Measurements from ENCODE around the gene OR2V2. TPM values are rescaled to one million over a fixed set of nuclear protein-coding genes. Genes with fewer than 3 reads are reported as not detected.

Gene OR2V2
- total RNA-seq, 1 donor from 2014 or later: not detected

DNA sequence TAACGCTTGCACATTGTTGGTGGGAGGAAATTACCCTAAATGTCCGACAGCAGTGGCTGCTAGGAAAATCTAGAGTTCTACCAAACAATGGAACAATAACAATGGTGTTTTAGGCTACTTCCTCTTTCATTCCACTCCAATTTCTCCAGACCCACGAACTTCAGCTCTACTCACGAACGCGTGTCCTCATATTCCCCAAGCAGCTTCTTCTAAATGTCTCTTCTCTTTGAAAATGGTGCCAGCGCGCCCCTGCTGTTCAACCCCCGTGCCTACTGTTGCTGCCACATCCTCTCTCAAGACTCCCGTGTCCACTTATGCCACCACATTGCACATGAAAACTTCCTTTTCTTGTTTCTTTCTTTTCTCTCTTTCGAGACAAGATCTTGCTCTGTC, 25.6 kb downstream of the OR2V2 start:
- FAIRE-seq: no peak
- TF ChIP-seq EZH2 (IDR thresholded peaks at IDR 0.05; ENCODE audit: insufficient read depth, low read length): no peak
- TF ChIP-seq, protein P1, sequence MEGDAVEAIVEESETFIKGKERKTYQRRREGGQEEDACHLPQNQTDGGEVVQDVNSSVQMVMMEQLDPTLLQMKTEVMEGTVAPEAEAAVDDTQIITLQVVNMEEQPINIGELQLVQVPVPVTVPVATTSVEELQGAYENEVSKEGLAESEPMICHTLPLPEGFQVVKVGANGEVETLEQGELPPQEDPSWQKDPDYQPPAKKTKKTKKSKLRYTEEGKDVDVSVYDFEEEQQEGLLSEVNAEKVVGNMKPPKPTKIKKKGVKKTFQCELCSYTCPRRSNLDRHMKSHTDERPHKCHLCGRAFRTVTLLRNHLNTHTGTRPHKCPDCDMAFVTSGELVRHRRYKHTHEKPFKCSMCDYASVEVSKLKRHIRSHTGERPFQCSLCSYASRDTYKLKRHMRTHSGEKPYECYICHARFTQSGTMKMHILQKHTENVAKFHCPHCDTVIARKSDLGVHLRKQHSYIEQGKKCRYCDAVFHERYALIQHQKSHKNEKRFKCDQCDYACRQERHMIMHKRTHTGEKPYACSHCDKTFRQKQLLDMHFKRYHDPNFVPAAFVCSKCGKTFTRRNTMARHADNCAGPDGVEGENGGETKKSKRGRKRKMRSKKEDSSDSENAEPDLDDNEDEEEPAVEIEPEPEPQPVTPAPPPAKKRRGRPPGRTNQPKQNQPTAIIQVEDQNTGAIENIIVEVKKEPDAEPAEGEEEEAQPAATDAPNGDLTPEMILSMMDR (IDR thresholded peaks at IDR 0.05; ENCODE audit: insufficient read depth, low read depth, low read length): no peak
- H3K4me2 ChIP-seq (ENCODE audit: low read length): peak overlapping the region; percentile 51
- no peaks in the 10 kb centered on the region for H3K36me3 ChIP-seq (ENCODE audit: insufficient read depth, low read length)
- Mint-ChIP-seq H3K4me3 (ENCODE audit: unreplicated experiment) (peak overlapping the region; percentile 52), H3K36me3 (ENCODE audit: low read depth, unreplicated experiment) (no peaks in the 10 kb centered on the region), H3K4me1 (ENCODE audit: low read depth, unreplicated experiment) (no peaks in the 10 kb centered on the region), H3K27ac (ENCODE audit: unreplicated experiment) (no peak overlapping the region), H3K27me3 (ENCODE audit: low read depth, unreplicated experiment) (peaks cover 35% of the 10 kb centered on the region), H3K9me3 (ENCODE audit: unreplicated experiment) (no peaks in the 10 kb centered on the region)
- no peak overlapping the region for H2AFZ ChIP-seq (ENCODE audit: low read depth, low read length)
- H3K9me3 ChIP-seq (ENCODE audit: insufficient read depth, low read depth, low read length): no peaks in the 10 kb centered on the region
- H3K27me3 ChIP-seq (ENCODE audit: insufficient read depth, low read length): peaks cover 14% of the 10 kb centered on the region
- H3K79me2 ChIP-seq (ENCODE audit: insufficient read depth, low read length): no peaks in the 10 kb centered on the region
- no peak overlapping the region for H3K4me3 ChIP-seq (ENCODE audit: insufficient read depth, low read depth, low read length)
- H4K20me1 ChIP-seq (ENCODE audit: insufficient read depth, low read length): no peaks in the 10 kb centered on the region
- H3K27ac ChIP-seq (ENCODE audit: low read depth, low read length): no peak overlapping the region
- no peak overlapping the region for H3K9ac ChIP-seq (ENCODE audit: low read length)
- H3K4me1 ChIP-seq (ENCODE audit: insufficient read depth, low read length): peaks cover 13% of the 10 kb centered on the region
- DNase-seq (ENCODE audit: low read depth): no peak

DNA sequence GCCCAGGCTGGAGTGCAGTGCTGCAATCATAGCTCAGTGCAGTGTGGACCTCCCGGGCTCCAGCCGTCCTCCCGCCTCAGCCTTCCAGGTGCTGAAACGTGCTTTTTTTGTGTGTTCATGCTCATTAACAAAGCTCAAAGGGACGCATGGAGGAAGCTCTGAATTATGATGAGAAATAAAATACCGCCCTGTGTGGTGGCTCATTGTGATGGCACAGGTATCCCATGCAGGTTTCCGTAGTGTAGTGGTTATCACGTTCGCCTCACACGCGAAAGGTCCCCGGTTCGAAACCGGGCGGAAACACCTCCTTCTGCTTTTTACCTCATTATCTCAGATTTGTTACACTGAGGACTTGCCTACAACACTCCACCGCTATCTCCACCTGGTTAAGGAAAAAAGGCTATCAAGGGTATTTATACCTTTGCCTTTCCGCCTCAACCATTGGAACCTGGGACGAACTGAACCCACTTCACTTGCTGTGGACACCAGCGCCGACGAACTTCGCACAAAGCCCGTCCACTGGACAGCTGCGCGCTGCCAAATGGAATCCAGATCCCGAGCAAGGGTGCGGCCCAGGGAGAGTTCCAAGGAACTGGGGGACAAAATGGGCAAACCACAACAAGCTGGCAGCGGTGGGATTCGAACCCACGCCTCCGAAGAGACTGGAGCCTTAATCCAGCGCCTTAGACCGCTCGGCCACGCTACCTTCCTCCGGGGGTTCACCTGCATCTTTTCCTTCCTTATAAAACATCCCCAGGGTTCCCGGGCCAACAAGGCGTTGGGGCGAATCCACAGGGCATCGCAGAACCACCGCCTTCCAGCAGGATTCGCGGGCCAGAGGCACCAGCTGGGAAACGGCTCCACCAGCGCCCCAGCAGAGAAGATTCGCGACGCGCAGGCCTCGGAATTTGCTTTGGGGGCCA, 26.3 kb downstream of the OR2V2 start:
- H3K4me3 ChIP-seq (ENCODE audit: insufficient read depth, low read depth, low read length): no peak overlapping the region
- peak overlapping the region; percentile 51 for H3K4me2 ChIP-seq (ENCODE audit: low read length)
- peaks cover 13% of the 10 kb centered on the region for H3K4me1 ChIP-seq (ENCODE audit: insufficient read depth, low read length)
- peak; percentile 60 for DNase-seq (ENCODE audit: low read depth)
- no peak for TF ChIP-seq EZH2 (IDR thresholded peaks at IDR 0.05; ENCODE audit: insufficient read depth, low read length)
- TF ChIP-seq, protein P1 (IDR thresholded peaks at IDR 0.05; ENCODE audit: insufficient read depth, low read depth, low read length): no peak
- Mint-ChIP-seq H3K9me3 (ENCODE audit: unreplicated experiment) (no peaks in the 10 kb centered on the region), H3K4me3 (ENCODE audit: unreplicated experiment) (peak overlapping the region; percentile 70), H3K27me3 (ENCODE audit: low read depth, unreplicated experiment) (peaks cover 30% of the 10 kb centered on the region), H3K27ac (ENCODE audit: unreplicated experiment) (no peak overlapping the region), H3K4me1 (ENCODE audit: low read depth, unreplicated experiment) (no peaks in the 10 kb centered on the region), H3K36me3 (ENCODE audit: low read depth, unreplicated experiment) (no peaks in the 10 kb centered on the region)
- H3K36me3 ChIP-seq (ENCODE audit: insufficient read depth, low read length): no peaks in the 10 kb centered on the region
- peaks cover 14% of the 10 kb centered on the region for H3K27me3 ChIP-seq (ENCODE audit: insufficient read depth, low read length)
- H4K20me1 ChIP-seq (ENCODE audit: insufficient read depth, low read length): no peaks in the 10 kb centered on the region
- no peak for FAIRE-seq
- no peaks in the 10 kb centered on the region for H3K79me2 ChIP-seq (ENCODE audit: insufficient read depth, low read length)
- H2AFZ ChIP-seq (ENCODE audit: low read depth, low read length): no peak overlapping the region
- H3K9me3 ChIP-seq (ENCODE audit: insufficient read depth, low read depth, low read length): no peaks in the 10 kb centered on the region
- no peak overlapping the region for H3K27ac ChIP-seq (ENCODE audit: low read depth, low read length)
- H3K9ac ChIP-seq (ENCODE audit: low read length): no peak overlapping the region
